Trophoblast cell (in vitro differentiated cells and primary cell): Measurements from ENCODE around the gene VSTM4.

Experiments
- DNase-seq, 2 donors: peaks; one replicate each; pipeline ENCODE4 v3.0.0-alpha.2; 2016
- H2AFZ ChIP-seq: 2 replicates; pipeline ENCODE4 v1.6.1; 2013; ENCODE audit warnings: low read length, moderate library complexity, mild to moderate bottlenecking; ENCODE audit not compliant: insufficient read depth, poor library complexity
- H2AK5ac ChIP-seq: 2 replicates; pipeline ENCODE4 v1.6.1; 2013; ENCODE audit warnings: mild to moderate bottlenecking, low read length
- H2BK120ac ChIP-seq: 2 replicates; pipeline ENCODE4 v1.6.1; 2013; ENCODE audit warnings: low read length, mild to moderate bottlenecking, moderate library complexity; ENCODE audit not compliant: insufficient read depth, poor library complexity
- H2BK12ac ChIP-seq: 2 replicates; pipeline ENCODE4 v1.6.1; 2013; ENCODE audit warnings: mild to moderate bottlenecking, low read length, moderate library complexity
- H2BK5ac ChIP-seq: 2 replicates; pipeline ENCODE4 v1.6.1; 2013; ENCODE audit warnings: low read length, low read depth, moderate library complexity, mild to moderate bottlenecking; ENCODE audit not compliant: poor library complexity
- H3K14ac ChIP-seq: 2 replicates; pipeline ENCODE4 v1.6.1; 2013; ENCODE audit warnings: mild to moderate bottlenecking, low read length
- H3K18ac ChIP-seq: 2 replicates; pipeline ENCODE4 v1.6.1; 2013; ENCODE audit warnings: mild to moderate bottlenecking, low read length
- H3K23ac ChIP-seq: 2 replicates; pipeline ENCODE4 v1.6.1; 2013; ENCODE audit warnings: low read length
- H3K27ac ChIP-seq: 2 replicates; pipeline ENCODE4 v1.5.1; 2013; ENCODE audit warnings: low read depth, mild to moderate bottlenecking, inconsistent platforms, low read length, moderate library complexity
- H3K27me3 ChIP-seq: 2 replicates; pipeline ENCODE4 v1.6.1; 2013; ENCODE audit warnings: inconsistent platforms, mild to moderate bottlenecking, low read length, moderate library complexity; ENCODE audit not compliant: insufficient read depth
- H3K36me3 ChIP-seq, 2 experiments: 1 replicate in 1 of 2; 2 replicates in 1 of 2; pipeline ENCODE4 v1.6.1; 2013; ENCODE audit warnings: low read length in 2 of 2, mild to moderate bottlenecking in 2 of 2, moderate library complexity in 1 of 2; ENCODE audit not compliant: insufficient read depth in 2 of 2, control insufficient read depth in 1 of 2
- H3K4ac ChIP-seq: 2 replicates; pipeline ENCODE4 v1.6.1; 2013; ENCODE audit warnings: low read depth, mild to moderate bottlenecking, low read length, moderate library complexity
- H3K4me1 ChIP-seq, 2 experiments: 1 replicate in 1 of 2; 2 replicates in 1 of 2; pipeline ENCODE4 v1.6.1; 2013; ENCODE audit warnings: low read length in 2 of 2, mild to moderate bottlenecking in 2 of 2, moderate library complexity in 1 of 2; ENCODE audit not compliant: insufficient read depth in 2 of 2, control insufficient read depth in 1 of 2
- H3K4me2 ChIP-seq: 2 replicates; pipeline ENCODE4 v1.6.1; 2013; ENCODE audit warnings: inconsistent platforms, mild to moderate bottlenecking, low read length, moderate library complexity
- H3K4me3 ChIP-seq: 2 replicates; pipeline ENCODE4 v1.5.1; 2013; ENCODE audit warnings: mild to moderate bottlenecking, low read depth, low read length, inconsistent platforms
- H3K79me1 ChIP-seq: one replicate; pipeline ENCODE4 v1.6.1; 2013; ENCODE audit warnings: low read length
- H3K79me2 ChIP-seq: 2 replicates; pipeline ENCODE4 v1.6.1; 2013; ENCODE audit warnings: low read length, mild to moderate bottlenecking; ENCODE audit not compliant: control insufficient read depth, insufficient read depth, poor library complexity
- H3K9ac ChIP-seq: 2 replicates; pipeline ENCODE4 v1.6.1; 2013; ENCODE audit warnings: mild to moderate bottlenecking, low read length
- H3K9me3 ChIP-seq: 2 replicates; pipeline ENCODE4 v1.6.1; 2013; ENCODE audit warnings: low read depth, mild to moderate bottlenecking, control low read depth, inconsistent platforms, low read length; ENCODE audit not compliant: insufficient read depth
- H4K12ac ChIP-seq: 2 replicates; pipeline ENCODE4 v1.6.1; 2013; ENCODE audit warnings: low read depth, mild to moderate bottlenecking, low read length, moderate library complexity
- H4K8ac ChIP-seq: 2 replicates; pipeline ENCODE4 v1.6.1; 2013; ENCODE audit warnings: low read depth, mild to moderate bottlenecking, low read length, moderate library complexity
- H4K91ac ChIP-seq: one replicate; pipeline ENCODE4 v1.6.1; 2013; ENCODE audit warnings: low read depth, mild to moderate bottlenecking, low read length, moderate library complexity
- WGBS: extraction: QIAGEN DNeasy Blood & Tissue Kit; methylation state at CpG from one replicate; pipeline ENCODE4 v1.1.7; 2013; ENCODE audit warnings: missing lambda C conversion rate; ENCODE audit not compliant: insufficient read length, insufficient coverage; ENCODE audit errors: extremely low coverage; 5-methylcytosine and 5-hydroxymethylcytosine counted together

Gene VSTM4

DNA sequence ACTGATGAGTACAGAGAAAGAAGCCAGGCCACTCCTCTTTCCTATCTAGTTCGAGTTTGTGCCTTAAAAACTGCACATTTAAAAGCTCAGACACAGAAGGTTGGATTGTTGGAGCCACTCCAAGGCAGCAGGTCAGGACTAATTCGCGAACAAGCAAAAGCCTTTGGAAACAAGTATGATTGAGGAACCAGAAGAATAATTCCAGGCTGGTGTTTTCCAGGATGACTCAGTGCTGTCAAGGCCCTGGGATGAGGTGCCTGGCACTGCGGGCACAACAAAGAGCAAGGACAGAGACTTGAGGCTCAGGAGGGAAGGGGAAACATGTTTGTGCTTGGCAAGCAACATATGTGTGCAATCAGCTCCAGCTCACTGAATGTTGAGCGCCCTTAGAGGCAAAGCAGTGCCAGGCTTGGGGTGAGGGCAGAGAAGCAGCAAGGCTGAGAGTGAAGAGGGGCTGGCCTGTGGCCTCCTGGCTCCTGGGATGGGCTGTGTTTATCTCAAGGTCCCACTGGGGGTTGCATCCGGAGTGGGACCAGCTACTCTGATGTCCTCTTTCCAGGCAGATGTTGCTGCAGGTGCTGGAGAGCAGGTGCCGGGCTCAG is 44.1 kb downstream of the VSTM4 start:
- H2BK120ac ChIP-seq = no peak overlapping the region
- no peak overlapping the region for H2AK5ac ChIP-seq
- no peak overlapping the region for H2BK5ac ChIP-seq
- no peaks in the 10 kb centered on the region for H3K36me3 ChIP-seq
- peaks cover 1% of the 10 kb centered on the region for H3K9me3 ChIP-seq
- H4K91ac ChIP-seq = no peak overlapping the region
- H4K12ac ChIP-seq = no peak overlapping the region
- H3K79me1 ChIP-seq = no peaks in the 10 kb centered on the region
- no peak for DNase-seq
- no peak overlapping the region for H3K23ac ChIP-seq
- no peaks in the 10 kb centered on the region for H3K4me1 ChIP-seq
- no peak overlapping the region for H3K4ac ChIP-seq
- H2BK12ac ChIP-seq = no peak overlapping the region
- H3K18ac ChIP-seq = no peak overlapping the region
- no peaks in the 10 kb centered on the region for H3K79me2 ChIP-seq
- no peak overlapping the region for H2AFZ ChIP-seq
- no peaks in the 10 kb centered on the region for H3K27me3 ChIP-seq
- H3K4me3 ChIP-seq = no peak overlapping the region
- H3K9ac ChIP-seq = no peak overlapping the region
- no peak overlapping the region for H3K27ac ChIP-seq
- H3K4me2 ChIP-seq = no peak overlapping the region
- WGBS = no CpG with 5 or more reads among the region's 7 CpGs
- no peak overlapping the region for H3K14ac ChIP-seq
- no peak overlapping the region for H4K8ac ChIP-seq

DNA sequence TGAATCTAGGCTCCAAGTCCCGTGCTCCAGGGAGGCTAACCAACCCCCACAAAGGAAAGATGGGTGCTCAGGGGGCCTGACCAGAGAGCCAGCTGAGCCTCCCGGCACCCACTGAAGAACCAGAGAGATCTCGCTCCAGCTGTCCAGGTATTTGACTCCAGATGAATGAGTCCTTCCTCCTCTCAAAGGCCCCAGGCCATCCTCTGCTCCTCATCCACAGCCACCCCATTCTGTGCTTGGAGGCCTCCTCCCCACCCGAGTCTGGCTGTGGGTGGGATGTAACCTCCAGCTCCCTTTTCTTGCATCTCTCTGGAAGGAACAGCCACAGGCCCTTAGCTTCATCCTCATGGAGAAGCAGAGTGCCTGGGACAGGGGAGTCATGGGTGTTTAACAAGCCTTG is 44.6 kb downstream of the VSTM4 start:
- Histone ChIP-seq H2AFZ (no peak overlapping the region), H2BK120ac (no peak overlapping the region), H4K12ac (no peak overlapping the region), H4K91ac (no peak overlapping the region), H3K9me3 (peaks cover 1% of the 10 kb centered on the region), H3K27ac (no peak overlapping the region), H2AK5ac (no peak overlapping the region), H3K27me3 (no peaks in the 10 kb centered on the region), H2BK12ac (no peak overlapping the region), H2BK5ac (no peak overlapping the region), H3K79me2 (no peaks in the 10 kb centered on the region), H3K18ac (no peak overlapping the region), H4K8ac (no peak overlapping the region), H3K4me1 (no peaks in the 10 kb centered on the region), H3K79me1 (no peaks in the 10 kb centered on the region), H3K14ac (no peak overlapping the region), H3K23ac (no peak overlapping the region), H3K36me3 (no peaks in the 10 kb centered on the region), H3K4me3 (no peak overlapping the region), H3K9ac (no peak overlapping the region), H3K4me2 (no peak overlapping the region), H3K4ac (no peak overlapping the region)
- no peak for DNase-seq
- no CpG with 5 or more reads among the region's 4 CpGs for WGBS

DNA sequence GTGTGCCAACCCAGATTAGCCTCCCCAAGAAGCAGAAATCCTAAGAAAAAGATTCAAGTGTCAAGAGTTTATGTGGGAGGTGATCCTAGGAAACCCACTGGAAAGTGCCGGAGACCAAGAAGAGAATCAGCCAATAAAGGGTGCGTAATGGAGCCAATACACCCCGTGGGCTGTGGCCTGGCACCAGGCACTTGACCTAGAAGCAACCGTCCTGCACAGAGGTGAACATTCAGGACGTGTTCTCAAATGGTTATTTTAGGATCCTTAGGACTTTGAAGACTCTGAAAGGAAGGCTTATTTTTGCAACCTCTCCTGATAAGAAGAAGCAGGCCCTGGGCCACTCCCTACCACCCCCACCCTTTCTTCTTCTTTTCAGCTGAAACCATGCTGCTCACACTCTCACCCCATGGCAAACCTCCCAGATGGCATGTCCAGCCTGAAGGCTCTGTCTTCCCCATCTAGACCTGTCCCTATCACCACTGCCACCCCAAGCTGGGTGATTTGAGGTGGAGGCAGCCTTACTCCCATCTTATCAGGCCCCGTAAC is 46.6 kb downstream of the VSTM4 start:
- Histone ChIP-seq H3K23ac (no peak overlapping the region), H3K4me3 (no peak overlapping the region), H3K9me3 (peaks cover 1% of the 10 kb centered on the region), H4K12ac (no peak overlapping the region), H3K4me2 (no peak overlapping the region), H4K91ac (no peak overlapping the region), H3K79me1 (no peaks in the 10 kb centered on the region), H3K27me3 (no peaks in the 10 kb centered on the region), H3K36me3 (no peaks in the 10 kb centered on the region), H3K14ac (no peak overlapping the region), H3K9ac (no peak overlapping the region), H2BK120ac (no peak overlapping the region), H3K18ac (no peak overlapping the region), H2BK5ac (no peak overlapping the region), H3K4me1 (no peaks in the 10 kb centered on the region), H2AK5ac (no peak overlapping the region), H3K27ac (no peak overlapping the region), H4K8ac (no peak overlapping the region), H2BK12ac (no peak overlapping the region), H3K79me2 (no peaks in the 10 kb centered on the region), H3K4ac (no peak overlapping the region), H2AFZ (no peak overlapping the region)
- WGBS = no CpG with 5 or more reads among the region's 6 CpGs
- no peak for DNase-seq

DNA sequence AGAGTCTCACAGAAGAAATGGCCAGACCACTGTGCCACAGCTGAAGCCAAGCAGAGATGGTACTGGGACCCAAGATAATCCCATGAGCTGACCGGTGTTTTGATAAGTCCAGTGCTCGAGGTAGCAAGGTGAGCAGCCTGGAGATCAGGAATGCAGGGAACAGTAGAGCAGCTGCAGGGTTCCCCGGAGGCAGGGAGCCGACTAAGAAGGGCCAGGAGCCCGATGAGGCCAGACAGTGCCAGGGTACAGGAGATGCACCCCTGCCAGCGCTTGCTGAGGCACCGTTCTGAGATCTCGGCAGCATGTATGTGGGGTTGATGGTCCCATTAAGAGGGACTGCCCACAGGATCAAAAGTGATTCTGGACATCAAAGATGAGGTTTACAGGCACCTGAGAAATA is 47.1 kb downstream of the VSTM4 start:
- Histone ChIP-seq H3K4me2 (no peak overlapping the region), H3K4ac (no peak overlapping the region), H3K79me1 (no peaks in the 10 kb centered on the region), H2BK5ac (no peak overlapping the region), H4K91ac (no peak overlapping the region), H4K12ac (no peak overlapping the region), H3K14ac (no peak overlapping the region), H2AK5ac (no peak overlapping the region), H3K9ac (no peak overlapping the region), H2AFZ (no peak overlapping the region), H3K23ac (no peak overlapping the region), H4K8ac (no peak overlapping the region), H3K79me2 (no peaks in the 10 kb centered on the region), H3K27me3 (no peaks in the 10 kb centered on the region), H3K27ac (no peak overlapping the region), H2BK120ac (no peak overlapping the region), H3K9me3 (peaks cover 3% of the 10 kb centered on the region), H3K18ac (no peak overlapping the region), H3K36me3 (no peaks in the 10 kb centered on the region), H3K4me3 (no peak overlapping the region), H3K4me1 (no peaks in the 10 kb centered on the region), H2BK12ac (no peak overlapping the region)
- no CpG with 5 or more reads among the region's 8 CpGs for WGBS
- no peak for DNase-seq
